Right atrium auricular region (tissue), 2 donors: Measurements from ENCODE around the gene ORMDL3. TPM values are rescaled to one million over a fixed set of nuclear protein-coding genes. Genes with fewer than 3 reads are reported as not detected.
A peak's percentile ranks its signal among the peaks of the same experiment; 100 is the strongest.
"Not testable (repeated sequence)": the region's sequence is repeated elsewhere in the genome, so short reads cannot be mapped to it uniquely, and the experiment has no call there.

ENCODE experiments used
- DNase-seq: peaks from one replicate; pipeline ENCODE4 v3.0.0-alpha.2; 2019; ENCODE audit warnings: low spot score
- H3K27ac ChIP-seq, 2 donors: fragments of 200-600 bp; sonication (generic); 1 replicate in 1 of 2; 2 replicates in 1 of 2; pipeline ENCODE4 v1.5.1; 2016 to 2019
- H3K27me3 ChIP-seq, 2 donors: fragments of 200-600 bp; sonication (generic); one replicate each; pipeline versions ENCODE4 v1.5.1 to v1.6.0; 2017 to 2019
- H3K36me3 ChIP-seq: fragments of 200-600 bp; sonication (generic); one replicate; pipeline ENCODE4 v1.5.1; 2016
- H3K4me1 ChIP-seq, 2 donors: fragments of 200-600 bp; sonication (generic); one replicate each; pipeline versions ENCODE4 v1.5.1 to v1.6.0; 2017 to 2019
- H3K4me3 ChIP-seq, 2 donors: fragments of 200-600 bp; sonication (generic); 1 replicate in 1 of 2; 2 replicates in 1 of 2; pipeline ENCODE4 v1.5.1; 2017 to 2019; ENCODE audit warnings: mild to moderate bottlenecking in 1 of 2, moderate library complexity in 1 of 2
- H3K9me3 ChIP-seq, 2 donors: fragments of 200-600 bp; sonication (generic); one replicate each; pipeline ENCODE4 v1.5.1; 2019
- CTCF ChIP-seq, 2 donors: fragments of 200-600 bp; sonication (generic); IDR thresholded peaks; one replicate each; pipeline ENCODE4 v1.5.1; 2019; ENCODE audit warnings: antibody characterized with exemption in 2 of 2
- total RNA-seq, 2 donors: library from RNA; depleted of rRNA; stranded (reverse); fragments of >200 nt; gene quantifications; one replicate each; pipeline ENCODE4 v1.1.0, GENCODE V29; 2016

Gene ORMDL3
- total RNA-seq, 2 donors from 2014 or later: 31.5 to 41.5 TPM

- TF ChIP-seq CTCF (IDR thresholded peaks at IDR 0.05): no peak
- no peak overlapping the region for H3K27ac ChIP-seq
- no peaks in the 10 kb centered on the region for H3K36me3 ChIP-seq
- no peaks in the 10 kb centered on the region for H3K27me3 ChIP-seq
- H3K9me3 ChIP-seq: no peaks in the 10 kb centered on the region
- H3K4me3 ChIP-seq: no peak overlapping the region
- no peak for DNase-seq
- H3K4me1 ChIP-seq: peaks cover 0 to 18% of the 10 kb centered on the region in 2 donors
Measured at GRCh38 chr17:39949028-39949427, 21.6 kb upstream of the ORMDL3 start.

- not testable (repeated sequence) for H3K4me3 ChIP-seq, H3K9me3 ChIP-seq, H3K27me3 ChIP-seq, DNase-seq, H3K27ac ChIP-seq, H3K36me3 ChIP-seq
- H3K4me1 ChIP-seq: peaks cover 0 to 17% of the 10 kb centered on the region in 2 donors
Measured at GRCh38 chr17:39948489-39948828, 21.1 kb upstream of the ORMDL3 start.

- Histone ChIP-seq H3K27me3 (no peaks in the 10 kb centered on the region), H3K4me1 (peaks cover 0 to 5% of the 10 kb centered on the region in 2 donors), H3K9me3 (no peaks in the 10 kb centered on the region), H3K4me3 (no peak overlapping the region), H3K36me3 (no peaks in the 10 kb centered on the region), H3K27ac (no peak overlapping the region)
- no peak for TF ChIP-seq CTCF (IDR thresholded peaks at IDR 0.05)
- DNase-seq: no peak
Measured at GRCh38 chr17:39946551-39947330, 19.3 kb upstream of the ORMDL3 start.

GRCh38 chr17:39944393-39944711, 17.0 kb upstream of the ORMDL3 start:
- H3K27ac ChIP-seq: no peak overlapping the region
- H3K4me1 ChIP-seq: no peaks in the 10 kb centered on the region
- TF ChIP-seq CTCF (IDR thresholded peaks at IDR 0.05): no peak
- no peaks in the 10 kb centered on the region for H3K36me3 ChIP-seq
- no peak for DNase-seq
- no peak overlapping the region for H3K4me3 ChIP-seq
- H3K27me3 ChIP-seq: no peaks in the 10 kb centered on the region
- H3K9me3 ChIP-seq: no peaks in the 10 kb centered on the region

GRCh38 chr17:39943702-39944392, 16.4 kb upstream of the ORMDL3 start:
- Histone ChIP-seq H3K27ac (no peak overlapping the region), H3K4me3 (no peak overlapping the region), H3K9me3 (no peaks in the 10 kb centered on the region), H3K27me3 (no peaks in the 10 kb centered on the region), H3K36me3 (no peaks in the 10 kb centered on the region), H3K4me1 (no peaks in the 10 kb centered on the region)
- no peak for TF ChIP-seq CTCF (IDR thresholded peaks at IDR 0.05)
- no peak for DNase-seq

- peaks cover 0 to 4% of the 10 kb centered on the region in 2 donors for H3K4me1 ChIP-seq
- H3K27me3 ChIP-seq: no peaks in the 10 kb centered on the region
- peak in 1 of 2 donors; percentile 45 for TF ChIP-seq CTCF (IDR thresholded peaks at IDR 0.05)
- no peaks in the 10 kb centered on the region for H3K36me3 ChIP-seq
- no peaks in the 10 kb centered on the region for H3K9me3 ChIP-seq
- H3K27ac ChIP-seq: no peak overlapping the region
- H3K4me3 ChIP-seq: no peak overlapping the region
- no peak for DNase-seq
Measured at GRCh38 chr17:39939588-39940419, 12.4 kb upstream of the ORMDL3 start.
